Measurements from ENCODE around the gene DHRS1.

DNA sequence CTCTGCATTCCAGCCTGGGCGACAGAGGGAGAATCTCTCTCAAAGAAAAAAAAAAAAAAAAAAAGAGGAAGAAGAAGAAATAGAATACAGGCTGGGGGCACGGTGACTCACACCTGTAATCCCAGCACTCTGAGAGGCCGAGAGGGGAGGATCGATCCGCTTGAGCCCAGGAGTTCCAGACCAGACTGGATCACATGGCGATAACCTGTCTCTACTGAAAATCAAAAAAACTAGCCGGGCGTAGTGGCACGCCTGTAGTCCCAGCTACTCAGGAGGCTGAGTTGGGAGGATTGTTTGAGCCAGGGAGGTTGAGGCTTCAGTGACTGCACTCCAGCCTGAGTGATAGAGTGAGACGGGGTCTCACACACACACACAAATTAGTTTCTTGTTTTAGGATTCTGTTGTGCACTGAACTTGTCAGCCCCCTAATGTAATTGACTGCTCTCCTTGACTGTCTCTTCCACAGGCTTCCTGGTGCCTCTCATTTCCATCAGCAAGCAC, 56.2 kb downstream of the DHRS1 start:
- TF ChIP-seq, protein P1, sequence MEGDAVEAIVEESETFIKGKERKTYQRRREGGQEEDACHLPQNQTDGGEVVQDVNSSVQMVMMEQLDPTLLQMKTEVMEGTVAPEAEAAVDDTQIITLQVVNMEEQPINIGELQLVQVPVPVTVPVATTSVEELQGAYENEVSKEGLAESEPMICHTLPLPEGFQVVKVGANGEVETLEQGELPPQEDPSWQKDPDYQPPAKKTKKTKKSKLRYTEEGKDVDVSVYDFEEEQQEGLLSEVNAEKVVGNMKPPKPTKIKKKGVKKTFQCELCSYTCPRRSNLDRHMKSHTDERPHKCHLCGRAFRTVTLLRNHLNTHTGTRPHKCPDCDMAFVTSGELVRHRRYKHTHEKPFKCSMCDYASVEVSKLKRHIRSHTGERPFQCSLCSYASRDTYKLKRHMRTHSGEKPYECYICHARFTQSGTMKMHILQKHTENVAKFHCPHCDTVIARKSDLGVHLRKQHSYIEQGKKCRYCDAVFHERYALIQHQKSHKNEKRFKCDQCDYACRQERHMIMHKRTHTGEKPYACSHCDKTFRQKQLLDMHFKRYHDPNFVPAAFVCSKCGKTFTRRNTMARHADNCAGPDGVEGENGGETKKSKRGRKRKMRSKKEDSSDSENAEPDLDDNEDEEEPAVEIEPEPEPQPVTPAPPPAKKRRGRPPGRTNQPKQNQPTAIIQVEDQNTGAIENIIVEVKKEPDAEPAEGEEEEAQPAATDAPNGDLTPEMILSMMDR (IDR thresholded peaks at IDR 0.05) = no peak
- TF ChIP-seq POLR2AphosphoS5 (IDR thresholded peaks at IDR 0.05) = no peak
- no peak for TF ChIP-seq POLR2A (IDR thresholded peaks at IDR 0.05; ENCODE audit: low read depth)
